Esophagus squamous epithelium (tissue), 4 donors: ENCODE data around the gene CPSF3.

ENCODE experiments used
- CTCF ChIP-seq, 6 experiments: fragments of 450-650 bp in 4 of 6; fragments of 200-600 bp in 2 of 6; sonication (generic) in 2 of 6; IDR thresholded peaks; one replicate each; pipeline ENCODE4 v1.5.1; 2016 to 2019; ENCODE audit warnings: antibody characterized with exemption in 6 of 6, mild to moderate bottlenecking in 4 of 6, moderate library complexity in 4 of 6
- POLR2A ChIP-seq, 4 donors: fragments of 450-650 bp; IDR thresholded peaks; one replicate each; pipeline ENCODE4 v1.6.1; 2017; ENCODE audit warnings: antibody characterized with exemption in 4 of 4, mild to moderate bottlenecking in 4 of 4, moderate library complexity in 3 of 4

DNA sequence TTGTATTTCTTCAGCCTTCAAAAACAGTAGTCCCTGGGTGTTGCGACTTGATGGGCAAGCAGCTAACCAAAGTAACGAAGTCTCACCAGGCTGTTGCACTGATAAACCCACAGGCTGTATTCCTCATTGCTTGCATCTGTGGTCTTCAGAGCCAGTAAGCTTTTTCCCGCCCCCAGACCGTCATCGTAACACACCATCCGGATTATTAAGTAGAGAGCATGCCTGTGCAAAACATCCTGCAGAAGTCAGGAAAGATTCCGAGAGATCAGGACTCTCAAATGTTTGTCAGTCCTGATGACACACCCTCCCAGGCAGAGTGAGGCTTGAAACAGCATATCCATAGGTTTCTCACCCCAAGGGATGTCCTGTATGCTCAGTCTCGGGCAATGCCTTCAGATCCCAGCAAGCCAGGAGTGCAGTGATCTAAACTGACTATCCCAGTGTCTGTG is 16.1 kb upstream of the CPSF3 start:
- TF ChIP-seq CTCF (IDR thresholded peaks at IDR 0.05) (no peak), POLR2A (IDR thresholded peaks at IDR 0.05) (no peak)
